GM12873 (cell line): ENCODE measurements around the gene S100A1.

Experiments used
- CTCF ChIP-seq: IDR thresholded peaks from 2 replicates; pipeline ENCODE4 v1.5.1; 2012; ENCODE audit warnings: low read depth, mild to moderate bottlenecking, moderate library complexity, low read length, control low read depth; ENCODE audit not compliant: insufficient read depth; ENCODE audit errors: missing control alignments

Gene S100A1

DNA sequence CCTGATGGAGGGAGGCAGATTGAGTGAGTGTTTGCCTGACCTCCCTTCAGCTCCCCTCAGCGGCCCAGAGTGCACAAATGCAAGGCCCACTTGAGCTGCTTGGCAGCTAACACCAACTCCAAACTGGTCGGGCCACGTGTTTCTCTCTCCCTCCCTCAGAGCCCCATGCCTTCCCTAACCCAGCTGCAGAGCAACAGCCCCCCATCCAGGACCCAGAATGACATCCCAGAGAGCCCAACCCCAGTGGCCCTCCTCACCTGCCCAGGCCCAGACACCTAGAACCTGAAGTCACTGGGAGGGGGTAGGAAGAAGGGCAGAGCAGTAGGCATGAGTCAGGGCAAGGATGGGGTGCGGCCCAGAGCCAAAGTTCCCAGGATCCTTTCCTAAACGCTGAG lies 11.3 kb upstream of the S100A1 start:
- no peak for TF ChIP-seq CTCF

DNA sequence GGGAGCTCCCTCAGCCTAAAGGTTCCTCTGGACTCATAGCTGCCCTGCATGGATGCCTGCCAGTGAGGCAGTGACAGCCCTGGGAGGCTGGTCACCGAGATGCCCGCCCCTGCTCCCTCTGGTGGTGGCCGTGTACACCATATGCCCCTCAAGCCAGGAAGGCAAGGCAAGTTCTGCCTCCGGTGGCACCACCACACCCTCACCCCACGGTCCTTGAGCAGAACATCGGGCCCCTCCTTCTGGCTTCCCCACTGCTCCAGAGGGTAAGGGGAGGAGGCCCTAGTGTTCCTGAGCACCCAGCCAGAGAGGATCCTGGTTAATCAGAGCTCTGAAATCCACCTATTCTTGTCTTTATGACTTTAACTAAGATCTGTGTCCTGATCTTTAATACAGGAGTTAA lies 10.6 kb upstream of the S100A1 start:
- TF ChIP-seq CTCF = peak; percentile 89

- TF ChIP-seq CTCF = no peak
Observed at GRCh38 chr1:153619171-153619570, 9.1 kb upstream of the S100A1 start.

GRCh38 chr1:153623101-153623500 lies 5.1 kb upstream of the S100A1 start:
- no peak for TF ChIP-seq CTCF

DNA sequence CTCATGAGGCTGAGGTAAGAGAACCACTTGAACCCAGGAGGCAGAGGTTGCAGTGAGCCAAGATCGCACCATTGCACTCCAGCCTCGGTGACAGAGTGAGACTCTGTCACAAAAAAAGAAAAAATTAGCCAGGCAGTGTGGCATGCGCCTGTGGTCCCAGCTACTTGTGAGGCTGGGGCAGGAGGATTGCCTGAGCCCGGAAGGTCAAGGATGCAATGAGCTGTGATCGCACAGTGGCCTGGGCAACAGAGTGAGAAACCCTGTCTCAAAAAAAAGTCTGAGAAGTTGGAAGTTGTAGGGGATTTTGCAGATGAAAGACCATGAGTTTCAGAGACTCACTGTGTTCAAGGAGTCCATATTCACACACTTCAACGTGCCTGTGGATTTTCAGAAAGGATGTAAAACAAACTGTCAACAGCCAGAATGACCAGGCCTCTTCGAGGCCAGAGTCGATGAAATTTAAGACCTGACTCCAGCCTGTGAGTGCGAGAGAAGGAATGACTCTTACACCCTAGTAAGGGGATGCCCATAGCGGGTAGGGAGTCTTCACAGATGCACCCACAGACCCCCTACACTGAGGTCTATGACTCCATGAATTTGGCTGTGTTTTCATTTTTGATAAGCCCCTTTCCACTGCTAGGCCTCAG lies 3.1 kb upstream of the S100A1 start:
- TF ChIP-seq CTCF = no peak

DNA sequence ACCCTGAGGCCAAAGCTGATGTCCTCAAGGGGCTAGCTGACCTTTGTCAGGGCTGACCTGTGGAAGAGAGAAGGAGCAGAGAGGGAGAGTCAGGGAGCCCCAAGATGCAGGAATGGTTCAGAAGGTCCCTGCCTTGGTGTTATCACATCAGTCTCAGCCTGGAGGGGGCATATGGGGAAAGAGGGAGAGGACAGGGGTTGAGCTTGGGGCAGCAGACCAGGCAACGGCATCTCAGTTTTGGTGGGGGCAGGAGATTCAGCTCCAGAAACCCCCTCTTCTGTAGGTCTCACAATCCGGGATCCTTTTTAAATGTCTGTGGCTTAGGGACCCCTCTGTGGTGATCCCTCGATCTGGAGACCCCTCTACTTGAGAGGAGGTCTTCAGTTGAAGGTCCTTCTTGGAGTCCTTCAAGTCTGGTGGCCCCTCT lies 1.7 kb upstream of the S100A1 start:
- no peak for TF ChIP-seq CTCF

- TF ChIP-seq CTCF = peak; percentile 83
Observed at GRCh38 chr1:153626904-153627714, 1.1 kb upstream of the S100A1 start, which contains the start of gene S100A13. Gene S100A13, minus strand, starts transcription at chr1:153627505. Its CDS starts 1,033 bp downstream, at chr1:153626472.
